ENCODE measurements around the gene SPSB1. TPM values are rescaled to one million over a fixed set of nuclear protein-coding genes. Genes with fewer than 3 reads are reported as not detected.

The SPSB1 gene
- total and polyA plus RNA-seq, 10 of the 15 experiments (the other 5 are each of a cell fraction or from before 2014, with no cell fraction given) = 0.02 to 2.0 (median 0.90) TPM; not detected in 1

DNA sequence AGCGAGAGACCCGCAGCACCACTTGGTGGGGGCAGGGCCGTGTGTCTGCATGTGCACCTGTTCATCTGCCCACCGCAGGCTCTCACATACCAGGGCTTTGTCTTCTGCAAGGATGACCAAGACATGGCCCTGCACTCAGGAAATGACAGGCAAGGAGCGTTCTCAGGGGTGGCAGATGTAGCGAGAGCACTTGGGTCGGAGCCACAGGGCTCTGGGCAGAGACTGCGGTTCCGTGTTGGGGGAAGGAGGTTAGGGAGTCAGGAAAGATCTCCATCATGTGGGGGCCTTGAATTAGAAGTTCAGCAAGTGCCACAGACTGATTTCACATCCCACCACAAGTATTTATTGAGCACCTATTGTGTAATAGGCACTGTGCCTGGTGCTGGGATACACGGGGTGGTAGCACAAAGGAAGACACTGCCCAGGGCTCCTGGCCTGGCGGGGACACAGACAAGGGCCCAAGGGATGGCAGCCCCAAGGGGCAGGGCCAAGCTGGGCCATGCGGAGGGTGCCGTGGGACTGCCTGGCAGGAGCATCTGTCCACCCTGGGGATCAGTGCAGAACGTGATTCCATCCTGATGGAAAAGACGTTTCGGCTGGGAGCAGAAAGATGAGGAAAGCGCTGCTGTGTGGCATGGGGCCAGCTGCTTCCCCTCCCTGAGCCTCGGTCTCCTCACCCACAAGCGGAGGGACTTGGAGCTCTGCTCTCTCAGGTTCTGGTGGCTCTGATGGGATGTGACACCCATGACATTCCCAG, 11.4 kb upstream of the SPSB1 start (continued):
- TF ChIP-seq, protein P1, sequence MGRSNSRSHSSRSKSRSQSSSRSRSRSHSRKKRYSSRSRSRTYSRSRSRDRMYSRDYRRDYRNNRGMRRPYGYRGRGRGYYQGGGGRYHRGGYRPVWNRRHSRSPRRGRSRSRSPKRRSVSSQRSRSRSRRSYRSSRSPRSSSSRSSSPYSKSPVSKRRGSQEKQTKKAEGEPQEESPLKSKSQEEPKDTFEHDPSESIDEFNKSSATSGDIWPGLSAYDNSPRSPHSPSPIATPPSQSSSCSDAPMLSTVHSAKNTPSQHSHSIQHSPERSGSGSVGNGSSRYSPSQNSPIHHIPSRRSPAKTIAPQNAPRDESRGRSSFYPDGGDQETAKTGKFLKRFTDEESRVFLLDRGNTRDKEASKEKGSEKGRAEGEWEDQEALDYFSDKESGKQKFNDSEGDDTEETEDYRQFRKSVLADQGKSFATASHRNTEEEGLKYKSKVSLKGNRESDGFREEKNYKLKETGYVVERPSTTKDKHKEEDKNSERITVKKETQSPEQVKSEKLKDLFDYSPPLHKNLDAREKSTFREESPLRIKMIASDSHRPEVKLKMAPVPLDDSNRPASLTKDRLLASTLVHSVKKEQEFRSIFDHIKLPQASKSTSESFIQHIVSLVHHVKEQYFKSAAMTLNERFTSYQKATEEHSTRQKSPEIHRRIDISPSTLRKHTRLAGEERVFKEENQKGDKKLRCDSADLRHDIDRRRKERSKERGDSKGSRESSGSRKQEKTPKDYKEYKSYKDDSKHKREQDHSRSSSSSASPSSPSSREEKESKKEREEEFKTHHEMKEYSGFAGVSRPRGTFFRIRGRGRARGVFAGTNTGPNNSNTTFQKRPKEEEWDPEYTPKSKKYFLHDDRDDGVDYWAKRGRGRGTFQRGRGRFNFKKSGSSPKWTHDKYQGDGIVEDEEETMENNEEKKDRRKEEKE (IDR thresholded peaks at IDR 0.05) = no peak

DNA sequence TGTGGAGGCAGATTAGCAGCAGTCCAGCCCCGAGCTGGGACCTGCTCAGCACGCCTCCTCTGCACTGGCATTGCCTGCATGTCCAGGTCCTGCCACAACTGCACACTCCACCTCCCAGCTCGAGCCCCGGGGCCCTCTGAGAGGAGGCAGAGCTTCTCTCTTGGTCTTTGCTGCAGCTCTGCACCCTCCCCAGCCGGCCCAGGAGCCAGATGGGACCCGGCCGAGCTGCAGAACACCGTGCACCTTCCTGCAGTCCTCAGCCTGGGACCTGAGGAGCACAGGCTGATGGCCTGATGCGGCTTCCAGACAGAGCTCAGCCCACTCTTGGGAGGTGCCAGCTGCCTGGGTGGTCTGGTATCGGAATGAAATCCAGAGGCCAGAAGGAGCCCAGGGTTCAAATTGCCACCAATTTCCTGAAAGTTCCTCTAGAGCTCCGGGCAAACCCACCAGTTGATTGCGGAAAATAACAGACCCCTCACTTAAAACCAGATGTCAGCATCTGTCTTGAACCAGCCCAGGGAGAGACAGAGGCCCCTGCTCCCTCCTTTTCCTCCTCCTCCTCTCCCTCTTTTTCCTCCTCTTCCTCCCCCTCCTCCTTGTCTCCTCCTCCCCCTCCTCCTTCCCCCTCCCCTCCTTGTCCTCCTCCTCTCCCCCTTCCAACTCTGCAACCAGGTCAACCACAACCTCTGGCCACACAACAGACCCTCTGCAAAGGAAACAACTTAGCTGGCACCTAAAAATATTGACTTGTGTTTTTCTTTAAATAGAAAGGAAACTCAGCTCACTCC, 10.6 kb upstream of the SPSB1 start:
- POLR2A ChIA-PET = interaction anchor here (0.6 kb wide), 1 partner anchor 795 kb away, joined by 9 read pairs; no protein-coding TSS in a partner anchor
- 40% methylated on average over 12 of the region's 12 CpGs for WGBS (ENCODE audit: insufficient coverage, insufficient replicate concordance, low lambda C conversion rate, missing lambda C conversion rate)
- SMC1A ChIA-PET (ENCODE audit: uncharacterized antibody, unreplicated experiment) = interaction anchor here (0.9 to 3.0 kb wide), 5 partner anchors 8 to 214 kb away, joined by 3 to 15 read pairs (median 4); no protein-coding TSS in a partner anchor
- no TSS peak for BruUV-seq (replicated peaks)
- FAIRE-seq = no peak
- peaks cover 6% of the 10 kb centered on the region for H3K4me1 ChIP-seq (ENCODE audit: control insufficient read depth, insufficient read depth, low read length)
- CTCF ChIA-PET = interaction anchor here (0.6 to 4.7 kb wide), 5 partner anchors 15 to 197 kb away, joined by 3 to 20 read pairs (median 9); no protein-coding TSS in a partner anchor
- TF ChIP-seq ZNF384 (IDR thresholded peaks at IDR 0.05; ENCODE audit: borderline replicate concordance, low read depth, low read length) = no peak
- TF ChIP-seq STAT3 (IDR thresholded peaks at IDR 0.05; ENCODE audit: low read depth, low read length) = no peak
- TF ChIP-seq SMARCA5 (IDR thresholded peaks at IDR 0.05) = no peak
- no peak for TF ChIP-seq HDAC6 (IDR thresholded peaks at IDR 0.05; ENCODE audit: unreplicated experiment)
- TF ChIP-seq NFYA (IDR thresholded peaks at IDR 0.05; ENCODE audit: borderline replicate concordance, low read depth, low read length) = no peak
- no peak for TF ChIP-seq POLR2A (IDR thresholded peaks at IDR 0.05; ENCODE audit: low read depth, low read length)
- TF ChIP-seq, protein P2, sequence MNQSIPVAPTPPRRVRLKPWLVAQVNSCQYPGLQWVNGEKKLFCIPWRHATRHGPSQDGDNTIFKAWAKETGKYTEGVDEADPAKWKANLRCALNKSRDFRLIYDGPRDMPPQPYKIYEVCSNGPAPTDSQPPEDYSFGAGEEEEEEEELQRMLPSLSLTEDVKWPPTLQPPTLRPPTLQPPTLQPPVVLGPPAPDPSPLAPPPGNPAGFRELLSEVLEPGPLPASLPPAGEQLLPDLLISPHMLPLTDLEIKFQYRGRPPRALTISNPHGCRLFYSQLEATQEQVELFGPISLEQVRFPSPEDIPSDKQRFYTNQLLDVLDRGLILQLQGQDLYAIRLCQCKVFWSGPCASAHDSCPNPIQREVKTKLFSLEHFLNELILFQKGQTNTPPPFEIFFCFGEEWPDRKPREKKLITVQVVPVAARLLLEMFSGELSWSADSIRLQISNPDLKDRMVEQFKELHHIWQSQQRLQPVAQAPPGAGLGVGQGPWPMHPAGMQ (IDR thresholded peaks at IDR 0.05; ENCODE audit: borderline replicate concordance) = no peak
- no peak for TF ChIP-seq ZNF274 (IDR thresholded peaks at IDR 0.05; ENCODE audit: insufficient read depth, insufficient read length)
- no peak for TF ChIP-seq MTA3 (IDR thresholded peaks at IDR 0.05; ENCODE audit: borderline replicate concordance, low read length)
- TF ChIP-seq RFX5 (IDR thresholded peaks at IDR 0.05; ENCODE audit: low read depth, low read length) = no peak
- no peak for TF ChIP-seq HCFC1 (IDR thresholded peaks at IDR 0.05; ENCODE audit: low read length)
- no peak for TF ChIP-seq CREM (IDR thresholded peaks at IDR 0.05; ENCODE audit: low read depth)
- TF ChIP-seq CHD4 (IDR thresholded peaks at IDR 0.05) = no peak
- no peak for TF ChIP-seq SREBF2 (IDR thresholded peaks at IDR 0.05; ENCODE audit: low read length)
- no peak for TF ChIP-seq SIX5 (IDR thresholded peaks at IDR 0.05; ENCODE audit: low read depth, low read length, severe bottlenecking)
- H3K9ac ChIP-seq (ENCODE audit: control insufficient read depth, insufficient read depth, low read length) = no peak overlapping the region
- H3K4me3 ChIP-seq = no peak overlapping the region
- no peaks in the 10 kb centered on the region for H3K79me2 ChIP-seq (ENCODE audit: control insufficient read depth, insufficient read depth, low read length)
- RAD21 ChIA-PET (ENCODE audit: unreplicated experiment) = interaction anchor here (0.9 to 1.3 kb wide), 4 partner anchors 10 to 173 kb away, joined by 3 to 5 read pairs (median 3); no protein-coding TSS in a partner anchor
- in situ Hi-C loops (cut with MboI) (no loop called here), intact Hi-C loops (cut with micrococcal nuclease; ENCODE audit: unreplicated experiment) (no loop called here)
- no peak for DNase-seq (ENCODE audit: low read depth, low spot score)
- peak; percentile 31 for ATAC-seq
- H3K27ac ChIP-seq (ENCODE audit: control insufficient read depth, insufficient read depth) = no peak overlapping the region
- no peaks in the 10 kb centered on the region for H4K20me1 ChIP-seq (ENCODE audit: control insufficient read depth, insufficient read depth)
- no peaks in the 10 kb centered on the region for H3K27me3 ChIP-seq (replicated peaks in 1 of 2; ENCODE audit: control insufficient read depth in 2 of 2, insufficient read depth in 2 of 2, low read length in 1 of 2)
- H3K36me3 ChIP-seq (ENCODE audit: control insufficient read depth in 2 of 2, insufficient read depth in 2 of 2, low read length in 1 of 2) = no peaks in the 10 kb centered on the region
- H2AFZ ChIP-seq (ENCODE audit: control insufficient read depth, low read depth, low read length) = no peak overlapping the region
- no peaks in the 10 kb centered on the region; the same call in 2 of the 3 replicates for H3K9me3 ChIP-seq (replicated peaks; ENCODE audit: control insufficient read depth, insufficient read depth, low read length)
- H3K4me2 ChIP-seq (ENCODE audit: control insufficient read depth, insufficient read depth) = no peak overlapping the region

Measured in GM12878 (cell line).